K562 (cell line): ENCODE results near the gene NCAPD2. TPM values are rescaled to one million over a fixed set of nuclear protein-coding genes. Genes with fewer than 3 reads are reported as not detected.
A peak's percentile ranks its signal among the peaks of the same experiment; 100 is the strongest.

Experiments
- ASH1L ChIP-seq: fragments of 450-650 bp; IDR thresholded peaks from 2 replicates; pipeline ENCODE4 v1.6.1; 2018; ENCODE audit warnings: borderline replicate concordance, mild to moderate bottlenecking, low read depth; ENCODE audit not compliant: partially characterized antibody
- BRD9 ChIP-seq: fragments of 450-650 bp; IDR thresholded peaks from 2 replicates; pipeline ENCODE4 v1.6.1; 2018; ENCODE audit warnings: low read depth; ENCODE audit not compliant: partially characterized antibody
- CBX2 ChIP-seq: fragments of 200-600 bp; sonication (generic); IDR thresholded peaks from one replicate; pipeline ENCODE4 v1.6.1; 2012; ENCODE audit warnings: mild to moderate bottlenecking, low read length, inconsistent platforms; ENCODE audit not compliant: insufficient read depth, poor library complexity, severe bottlenecking
- FOXK1 ChIP-seq: sonication (generic); formaldehyde crosslinking; IDR thresholded peaks from 2 replicates; pipeline ENCODE4 v1.8.0; 2022; ENCODE audit warnings: missing genetic modification reagents, mild to moderate bottlenecking, borderline replicate concordance
- HMG20B ChIP-seq: fragments of 250-450 bp; sonication (Bioruptor Pico); IDR thresholded peaks from 2 replicates; pipeline ENCODE4 v1.5.0; 2021; ENCODE audit warnings: mild to moderate bottlenecking
- HSF4 ChIP-seq: fragments of 250-450 bp; sonication (Bioruptor Pico); IDR thresholded peaks from 2 replicates; pipeline ENCODE4 v2.1.2; 2022; ENCODE audit warnings: mild to moderate bottlenecking, moderate library complexity, borderline replicate concordance
- IRF9 ChIP-seq: fragments of 450-650 bp; IDR thresholded peaks from 2 replicates; pipeline ENCODE4 v1.6.1; 2016; ENCODE audit warnings: missing biosample characterization, missing genetic modification characterization
- MAZ ChIP-seq, 2 experiments: fragments of 450-650 bp in 1 of 2; sonication (generic) in 1 of 2; formaldehyde crosslinking; IDR thresholded peaks in 1 of 2; conservative IDR thresholded peaks in 1 of 2; 2 replicates each; pipeline versions ENCODE4 v1.4.0 to v1.5.0; 2020; ENCODE audit warnings: mild to moderate bottlenecking in 1 of 2, missing genetic modification reagents in 1 of 2
- MCM5 ChIP-seq: fragments of 450-650 bp; IDR thresholded peaks from 2 replicates; pipeline ENCODE4 v1.6.1; 2016; ENCODE audit warnings: low read depth
- NCOR1 ChIP-seq: fragments of 450-650 bp; IDR thresholded peaks from 2 replicates; pipeline ENCODE4 v1.6.1; 2016; ENCODE audit warnings: mild to moderate bottlenecking, moderate library complexity
- NR2C1 ChIP-seq, 2 experiments: fragments of 450-650 bp; IDR thresholded peaks; 2 replicates each; pipeline ENCODE4 v1.6.1; 2017; ENCODE audit warnings: mild to moderate bottlenecking in 2 of 2, antibody characterized with exemption in 1 of 2, inconsistent platforms in 1 of 2, missing compliant biosample characterization in 1 of 2, missing genetic modification characterization in 1 of 2
- PHF20 ChIP-seq: fragments of 450-650 bp; IDR thresholded peaks from 2 replicates; pipeline ENCODE4 v1.6.1; 2018; ENCODE audit not compliant: partially characterized antibody
- POLR3G ChIP-seq: IDR thresholded peaks from 2 replicates; pipeline ENCODE4 v1.6.1; 2011; ENCODE audit not compliant: insufficient read length, insufficient replicate concordance; ENCODE audit errors: extremely low read depth
- RBM34 ChIP-seq: fragments of 200-400 bp; formaldehyde crosslinking; IDR thresholded peaks from 2 replicates; pipeline ENCODE4 v1.6.1; 2018; ENCODE audit warnings: low read length, borderline replicate concordance; ENCODE audit not compliant: insufficient read depth
- RUNX1 ChIP-seq: sonication (generic); IDR thresholded peaks from 2 replicates; pipeline ENCODE4 v1.6.1; 2016; ENCODE audit warnings: antibody characterized with exemption, low read depth
- SAFB ChIP-seq: fragments of 200-400 bp; formaldehyde crosslinking; IDR thresholded peaks from 2 replicates; pipeline ENCODE4 v1.6.1; 2017; ENCODE audit warnings: low read depth, low read length, borderline replicate concordance
- STAG1 ChIP-seq: sonication (generic); formaldehyde crosslinking; IDR thresholded peaks from 2 replicates; pipeline ENCODE4 v1.5.0; 2020; ENCODE audit warnings: missing genetic modification reagents, borderline replicate concordance
- USF1 ChIP-seq: sonication (generic); formaldehyde crosslinking; IDR thresholded peaks from 2 replicates; pipeline ENCODE4 v1.9.0; 2022; ENCODE audit warnings: mild to moderate bottlenecking, missing genetic modification reagents
- ZBTB43 ChIP-seq: sonication (generic); formaldehyde crosslinking; IDR thresholded peaks from 2 replicates; pipeline ENCODE4 v1.8.0; 2023; ENCODE audit warnings: mild to moderate bottlenecking, missing genetic modification reagents
- ZNF3 ChIP-seq: fragments of 250-450 bp; sonication (Bioruptor Pico); IDR thresholded peaks from 2 replicates; pipeline ENCODE4 v1.5.0; 2021; ENCODE audit warnings: mild to moderate bottlenecking, moderate library complexity
- ZNF75A ChIP-seq: fragments of 450-650 bp; formaldehyde crosslinking; IDR thresholded peaks from 2 replicates; pipeline ENCODE4 v1.4.0; 2020; ENCODE audit warnings: mild to moderate bottlenecking
- ZNF76 ChIP-seq: fragments of 250-450 bp; sonication (Bioruptor Pico); IDR thresholded peaks from 2 replicates; pipeline ENCODE4 v1.4.0; 2020; ENCODE audit warnings: mild to moderate bottlenecking, moderate library complexity, borderline replicate concordance
- polyA plus RNA-seq, 8 experiments: library from polyadenylated mRNA; depleted of rRNA in 4 of 8; stranded (reverse) in 5 of 8; unstranded in 3 of 8; fragments of >200 nt; fragmentation: Nextera tagmentation in 2 of 8; fragmentation: Illumina TruSeq in 1 of 8; extraction: Ambion mirVana in 2 of 8; extraction: Trizol in 1 of 8; gene quantifications; 2 replicates each; pipeline versions ENCODE4 v1.2.1 to v1.2.3, GENCODE V29; 2011 to 2014; ENCODE audit warnings: inconsistent platforms in 1 of 8, missing spikeins in 1 of 8
- total RNA-seq, 7 experiments: library from RNA; depleted of rRNA in 6 of 7; stranded (reverse); fragments of >200 nt in 6 of 7; fragmentation: Illumina TruSeq in 2 of 7; extraction: Trizol in 2 of 7; gene quantifications; 2 replicates each; pipeline versions ENCODE4 v1.2.1 to v1.2.3, GENCODE V29; 2011 to 2021; ENCODE audit warnings: low replicate concordance in 1 of 7
- TF ChIP-seq, protein P1 (sequence below): fragments of 450-650 bp; IDR thresholded peaks from 2 replicates; pipeline ENCODE4 v1.7.1; 2018; ENCODE audit warnings: mild to moderate bottlenecking, low read depth; ENCODE audit not compliant: partially characterized antibody

Gene NCAPD2
- total and polyA plus RNA-seq, 9 of the 15 experiments (the other 6 are each of a cell fraction or from before 2014, with no cell fraction given): 16.9 to 93.7 (median 68.3) TPM

GRCh38 chr12:6493497-6494257 lies at the start of gene NCAPD2 (continued):
- TF ChIP-seq NCOR1: no peak
- TF ChIP-seq ZBTB43 (CRISPR knock-in tag): no peak
- TF ChIP-seq RUNX1: no peak
- TF ChIP-seq, protein P1, sequence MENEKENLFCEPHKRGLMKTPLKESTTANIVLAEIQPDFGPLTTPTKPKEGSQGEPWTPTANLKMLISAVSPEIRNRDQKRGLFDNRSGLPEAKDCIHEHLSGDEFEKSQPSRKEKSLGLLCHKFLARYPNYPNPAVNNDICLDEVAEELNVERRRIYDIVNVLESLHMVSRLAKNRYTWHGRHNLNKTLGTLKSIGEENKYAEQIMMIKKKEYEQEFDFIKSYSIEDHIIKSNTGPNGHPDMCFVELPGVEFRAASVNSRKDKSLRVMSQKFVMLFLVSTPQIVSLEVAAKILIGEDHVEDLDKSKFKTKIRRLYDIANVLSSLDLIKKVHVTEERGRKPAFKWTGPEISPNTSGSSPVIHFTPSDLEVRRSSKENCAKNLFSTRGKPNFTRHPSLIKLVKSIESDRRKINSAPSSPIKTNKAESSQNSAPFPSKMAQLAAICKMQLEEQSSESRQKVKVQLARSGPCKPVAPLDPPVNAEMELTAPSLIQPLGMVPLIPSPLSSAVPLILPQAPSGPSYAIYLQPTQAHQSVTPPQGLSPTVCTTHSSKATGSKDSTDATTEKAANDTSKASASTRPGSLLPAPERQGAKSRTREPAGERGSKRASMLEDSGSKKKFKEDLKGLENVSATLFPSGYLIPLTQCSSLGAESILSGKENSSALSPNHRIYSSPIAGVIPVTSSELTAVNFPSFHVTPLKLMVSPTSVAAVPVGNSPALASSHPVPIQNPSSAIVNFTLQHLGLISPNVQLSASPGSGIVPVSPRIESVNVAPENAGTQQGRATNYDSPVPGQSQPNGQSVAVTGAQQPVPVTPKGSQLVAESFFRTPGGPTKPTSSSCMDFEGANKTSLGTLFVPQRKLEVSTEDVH: no peak
- TF ChIP-seq IRF9: no peak
- TF ChIP-seq HMG20B: no peak
- no peak for TF ChIP-seq ASH1L
- no peak for TF ChIP-seq NR2C1 (IDR thresholded peaks at IDR 0.05)
- TF ChIP-seq NR2C1 (tag; IDR thresholded peaks at IDR 0.05): no peak
- no peak for TF ChIP-seq CBX2
- no peak for TF ChIP-seq MCM5
- no peak for TF ChIP-seq PHF20
- no peak for TF ChIP-seq ZNF3
- peak; percentile 5 to 72; a peak in 3 of 4 replicates for TF ChIP-seq MAZ (CRISPR knock-in tag; conservative IDR thresholded peaks at IDR 0.05 in 1 of 2, IDR thresholded peaks at IDR 0.05 in 1 of 2)
- peak; percentile 60; the same call in 1 of the 2 replicates for TF ChIP-seq SAFB
- TF ChIP-seq ZNF76 (CRISPR knock-in tag): no peak
- no peak for TF ChIP-seq POLR3G
- TF ChIP-seq FOXK1: no peak
- peak; percentile 41 for TF ChIP-seq BRD9
- no peak for TF ChIP-seq STAG1
- TF ChIP-seq RBM34: no peak
- no peak for TF ChIP-seq ZNF75A (CRISPR knock-in tag)
- no peak for TF ChIP-seq USF1 (CRISPR knock-in tag)
- TF ChIP-seq HSF4: no peak
